ENCODE measurements around the gene UBXN10.

The UBXN10 gene

GRCh38 chr1:20187103-20187812 lies 1.4 kb downstream of the UBXN10 start:
- DNase-seq (ENCODE audit: low spot score) = no peak
- in situ Hi-C loops (cut with MboI; ENCODE audit: low sequenced_read_pairs, unreplicated experiment) = no loop called here
- TF ChIP-seq CTCF (IDR thresholded peaks at IDR 0.05; ENCODE audit: borderline replicate concordance, control extremely low read depth, extremely low read depth, insufficient read depth, missing control alignments) = no peak

- TF ChIP-seq CTCF (IDR thresholded peaks at IDR 0.05; ENCODE audit: borderline replicate concordance, control extremely low read depth, extremely low read depth, insufficient read depth, missing control alignments) = no peak
- in situ Hi-C loops (cut with MboI; ENCODE audit: low sequenced_read_pairs, unreplicated experiment) = no loop called here
- no peak for DNase-seq (ENCODE audit: low spot score)
Measured at GRCh38 chr1:20187813-20188454, 2.0 kb downstream of the UBXN10 start.

- no peak for TF ChIP-seq CTCF (IDR thresholded peaks at IDR 0.05; ENCODE audit: borderline replicate concordance, control extremely low read depth, extremely low read depth, insufficient read depth, missing control alignments)
- in situ Hi-C loops (cut with MboI; ENCODE audit: low sequenced_read_pairs, unreplicated experiment) = no loop called here
- DNase-seq (ENCODE audit: low spot score) = no peak
Measured at GRCh38 chr1:20188455-20188817, 2.5 kb downstream of the UBXN10 start.

- in situ Hi-C loops (cut with MboI; ENCODE audit: low sequenced_read_pairs, unreplicated experiment) = no loop called here
- no peak for DNase-seq (ENCODE audit: low spot score)
Measured at GRCh38 chr1:20189664-20190063, 3.8 kb downstream of the UBXN10 start.

GRCh38 chr1:20190256-20191160 lies 4.6 kb downstream of the UBXN10 start:
- in situ Hi-C loops (cut with MboI; ENCODE audit: low sequenced_read_pairs, unreplicated experiment) = no loop called here
- no peak for DNase-seq (ENCODE audit: low spot score)
- TF ChIP-seq CTCF (IDR thresholded peaks at IDR 0.05; ENCODE audit: borderline replicate concordance, control extremely low read depth, extremely low read depth, insufficient read depth, missing control alignments) = no peak

More at GRCh38 chr1:20189664-20190063, 3.8 kb downstream of the UBXN10 start:
- no peak for TF ChIP-seq CTCF (IDR thresholded peaks at IDR 0.05; ENCODE audit: borderline replicate concordance, control extremely low read depth, extremely low read depth, insufficient read depth, missing control alignments)

GRCh38 chr1:20191266-20191825 lies 5.5 kb downstream of the UBXN10 start:
- in situ Hi-C loops (cut with MboI; ENCODE audit: low sequenced_read_pairs, unreplicated experiment) = no loop called here
- no peak for DNase-seq (ENCODE audit: low spot score)
- TF ChIP-seq CTCF (IDR thresholded peaks at IDR 0.05; ENCODE audit: borderline replicate concordance, control extremely low read depth, extremely low read depth, insufficient read depth, missing control alignments) = no peak

All from GM13976 (cell line).